ENCODE measurements around the gene IL9. TPM values are rescaled to one million over a fixed set of nuclear protein-coding genes. Genes with fewer than 3 reads are reported as not detected.

IL9 gene
- total RNA-seq: not detected

DNA sequence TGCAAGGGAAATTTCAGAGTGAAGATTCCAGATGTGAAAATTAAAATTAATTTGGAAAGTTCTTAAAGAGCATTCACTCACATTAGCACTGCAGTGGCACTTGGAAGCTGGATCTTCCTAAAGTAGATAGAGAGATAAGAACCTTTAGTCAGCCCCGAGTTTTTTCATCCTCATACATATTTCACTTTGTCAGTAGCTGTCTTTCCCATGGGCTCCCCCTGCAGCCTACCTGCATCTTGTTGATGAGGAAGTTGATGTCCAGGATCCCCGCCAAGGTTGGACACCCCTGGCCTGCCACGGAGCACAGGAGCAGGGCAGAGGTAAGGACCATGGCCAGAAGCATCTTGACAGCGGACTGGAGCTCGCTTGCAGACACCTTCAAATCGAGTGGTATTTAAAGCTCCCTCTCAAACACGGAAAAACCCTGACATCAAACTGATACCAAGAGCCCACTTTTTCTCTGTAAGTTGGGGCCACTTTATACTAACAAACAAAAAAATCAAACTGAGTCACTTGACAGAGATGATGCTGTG, at the start of gene IL9:
Gene IL9, minus strand, starts transcription at position 368 of the 533 bp plus-strand sequence. Its CDS starts 25 bp downstream, at position 343.

Other genes with a start within 250 kb of the IL9 start
- not detected for gene SLC25A48, start 61.2 kb downstream of the IL9 start, total RNA-seq
- not detected for gene LECT2, start 59.1 kb upstream of the IL9 start, total RNA-seq
- gene TGFBI, start 133.1 kb upstream of the IL9 start, total RNA-seq: under 1 TPM in 1 of 2 experiments, not detected in 1; 0.36 TPM
- 1 to 10 TPM; 2.0 to 2.3 TPM for gene SMAD5, start 237.0 kb upstream of the IL9 start, total RNA-seq